Suppressor macrophage (primary cell): ENCODE measurements around the gene CREBBP.

ENCODE experiments used
- DNase-seq, 4 experiments: peaks; one replicate each; pipeline ENCODE4 v3.0.0-alpha.2; 2020 to 2022

CREBBP gene

DNA sequence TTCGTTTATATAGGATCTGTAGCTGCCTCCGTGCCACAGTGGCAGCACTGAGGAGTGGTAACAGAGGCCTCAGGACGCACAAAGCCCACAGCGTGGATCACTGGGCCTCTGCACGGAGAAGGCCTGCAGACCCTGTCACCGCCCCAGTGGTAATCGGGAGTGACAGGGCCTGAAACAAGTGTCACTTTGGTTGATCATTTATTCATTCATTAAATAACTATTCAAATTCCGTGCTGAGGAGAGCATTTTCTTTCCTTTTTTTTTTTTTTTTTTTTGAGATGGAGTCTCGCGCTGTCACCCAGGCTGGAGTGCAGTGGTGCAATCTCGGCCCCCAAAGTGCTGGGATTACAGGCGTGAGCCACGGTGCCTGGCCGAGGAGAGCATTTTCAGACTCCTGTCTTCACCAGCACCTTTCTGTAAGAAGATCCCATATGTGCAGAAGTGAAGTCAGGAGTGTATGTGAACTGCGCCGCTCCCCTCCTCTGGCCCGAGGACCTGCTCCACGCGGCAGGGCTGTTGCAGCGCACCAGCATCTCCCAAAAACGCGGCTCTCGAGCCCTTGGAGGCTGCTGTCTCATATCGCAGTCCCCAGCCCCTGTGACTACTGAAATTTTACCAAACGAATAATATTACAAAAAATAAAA lies 118.3 kb downstream of the CREBBP start:
- DNase-seq = no peak

DNA sequence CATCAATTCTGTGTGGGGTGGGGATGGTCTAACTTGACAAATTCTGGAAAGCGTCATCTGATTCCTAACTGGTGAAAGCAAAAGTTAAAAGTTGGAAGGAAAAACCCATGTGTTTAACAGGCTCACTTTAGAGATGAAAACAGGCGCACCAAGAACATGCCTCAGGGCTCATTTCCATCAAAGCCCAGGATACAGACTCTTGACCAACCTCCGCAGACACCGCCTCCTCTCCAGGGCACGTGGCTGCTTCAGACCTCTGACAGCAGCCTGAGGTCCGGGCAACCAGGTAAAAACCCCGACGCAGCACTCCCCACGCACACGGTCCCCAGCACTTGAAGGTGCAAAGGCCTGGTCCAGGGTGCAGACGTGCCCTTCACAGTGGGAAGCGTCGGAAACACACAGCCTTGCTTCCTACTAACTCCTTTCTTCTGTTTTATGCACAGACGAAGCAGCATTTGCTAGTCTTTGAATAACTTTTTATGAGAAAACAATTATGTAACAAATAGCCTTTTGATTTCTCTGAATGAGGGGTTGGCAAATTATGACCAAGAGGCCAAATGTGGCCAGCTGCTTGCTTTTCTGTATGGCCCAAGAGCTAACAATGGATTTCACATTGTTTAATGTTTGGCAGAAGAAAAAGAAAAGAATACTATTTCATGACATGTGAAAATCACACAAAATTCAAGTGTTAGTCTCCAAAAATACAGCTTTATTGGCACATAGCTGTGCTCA lies 119.0 kb downstream of the CREBBP start:
- DNase-seq = no peak

DNA sequence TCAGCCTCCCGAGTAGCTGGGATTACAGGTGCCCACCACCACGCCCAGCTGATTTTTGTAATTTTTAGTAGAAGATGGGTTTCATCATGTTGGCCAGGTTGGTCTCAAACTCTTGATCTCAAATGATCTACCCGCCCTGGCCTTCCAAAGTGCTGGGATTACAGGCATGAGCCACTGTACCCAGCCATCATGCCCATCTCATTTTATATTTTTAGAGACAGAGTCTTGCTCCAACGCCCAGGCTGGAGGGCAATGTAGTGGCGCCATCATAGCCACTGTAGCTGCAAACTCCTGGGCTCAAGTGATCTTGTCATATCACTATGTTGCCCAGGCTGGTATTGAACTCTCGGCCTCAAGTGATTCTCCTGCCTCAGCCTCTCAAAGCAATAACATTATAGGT lies 120.0 kb downstream of the CREBBP start:
- DNase-seq = no peak

DNA sequence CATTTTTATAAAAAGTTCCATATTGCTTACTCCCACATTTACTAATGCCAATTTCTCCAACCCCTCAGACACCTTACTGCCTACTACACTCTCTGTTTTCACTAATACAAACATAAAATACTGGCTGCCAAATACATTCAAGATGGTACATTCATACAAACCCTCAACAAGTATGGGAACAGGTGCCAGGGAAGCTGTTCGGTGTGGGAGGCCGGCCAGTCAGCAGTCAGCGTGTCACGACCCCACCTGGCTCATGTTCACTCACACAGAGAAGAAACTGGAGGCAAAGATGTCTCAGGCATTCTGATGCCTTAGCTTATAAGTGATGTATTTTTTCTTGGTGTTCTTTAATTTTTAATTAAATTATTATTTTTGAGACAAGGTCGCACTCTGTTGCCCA lies 120.8 kb downstream of the CREBBP start:
- no peak for DNase-seq

DNA sequence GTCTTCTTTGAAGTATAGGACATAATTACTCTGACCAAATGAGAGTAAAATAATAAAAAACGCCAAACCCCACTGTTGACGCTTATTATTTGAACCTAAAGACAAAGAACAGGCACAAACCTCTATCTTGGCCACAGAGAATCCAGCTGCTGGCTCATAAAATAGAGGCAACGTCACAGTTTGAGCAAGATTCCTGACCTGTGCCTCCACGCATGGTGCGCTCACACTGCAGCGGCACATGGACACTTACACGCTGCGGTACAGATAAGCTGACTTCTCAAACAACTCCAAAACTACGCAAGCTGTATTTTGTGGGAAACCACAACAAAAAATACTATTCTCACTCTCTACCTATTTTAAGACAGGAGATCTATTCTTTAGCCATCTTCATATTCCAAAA lies 124.4 kb downstream of the CREBBP start:
- DNase-seq = no peak

DNA sequence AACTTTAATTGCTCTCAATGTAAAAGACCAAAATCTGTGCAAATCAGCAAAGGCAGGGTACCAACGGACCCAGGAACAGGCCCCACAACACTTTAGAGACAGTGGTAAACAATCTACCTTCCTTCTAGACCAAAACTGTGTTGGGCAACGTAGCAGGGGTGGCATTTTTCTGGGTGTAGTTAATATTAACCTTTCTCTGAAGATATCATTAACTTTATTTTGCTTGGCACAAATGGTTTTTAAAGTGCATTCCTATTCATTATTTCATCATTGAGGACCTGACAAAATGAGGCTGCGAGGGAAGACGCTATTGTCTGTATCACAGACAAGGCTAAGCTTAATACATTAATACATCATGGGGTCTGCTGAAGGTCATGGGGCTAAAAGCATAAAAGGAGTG lies 125.3 kb downstream of the CREBBP start:
- no peak for DNase-seq

DNA sequence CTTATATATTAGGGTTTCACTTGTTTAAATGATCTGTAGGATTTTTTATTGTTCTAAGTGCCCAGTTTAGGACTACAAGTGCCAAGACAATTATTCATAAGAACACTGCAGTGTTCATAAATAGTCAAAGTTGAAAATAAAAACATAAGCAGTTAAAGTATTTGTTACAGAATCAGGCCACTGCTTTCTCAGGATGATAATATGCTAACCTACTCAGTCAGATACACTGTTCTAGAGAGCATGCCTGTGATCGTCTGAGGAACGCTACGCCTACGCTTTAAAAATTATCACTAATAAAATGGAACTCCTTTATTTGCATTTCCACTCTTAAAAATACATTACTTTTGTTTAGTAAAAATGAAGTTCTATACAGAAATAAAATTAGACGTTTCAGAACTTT lies 125.7 kb downstream of the CREBBP start:
- DNase-seq = no peak

DNA sequence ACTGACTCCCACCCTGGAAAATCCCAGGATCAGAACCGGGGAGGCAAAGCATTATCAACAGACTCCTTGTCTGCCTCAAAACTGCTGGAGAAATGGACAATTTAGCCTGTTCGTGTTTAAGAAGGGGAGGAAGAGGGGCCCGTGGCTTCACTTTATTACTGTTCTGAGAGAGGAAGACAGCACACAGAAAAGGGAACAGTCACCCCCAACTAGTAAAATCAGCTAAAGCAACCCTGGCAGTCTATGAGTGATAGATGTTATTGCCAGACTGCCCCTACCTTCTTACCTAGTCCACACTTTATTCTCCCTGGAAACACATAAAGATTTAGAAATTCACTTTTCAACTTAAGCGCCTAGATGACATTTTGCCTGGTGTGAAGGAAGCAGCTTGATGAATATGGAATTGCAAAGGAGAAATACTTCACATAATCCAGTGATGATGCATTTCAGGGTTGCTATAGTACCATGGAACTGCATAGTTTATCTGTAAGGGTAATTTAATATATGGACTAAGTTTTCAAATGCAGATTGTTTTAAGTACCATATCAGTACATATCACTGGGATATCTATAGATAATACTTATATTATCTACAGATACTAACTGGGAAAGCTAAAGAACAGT lies 126.3 kb downstream of the CREBBP start:
- DNase-seq = no peak

DNA sequence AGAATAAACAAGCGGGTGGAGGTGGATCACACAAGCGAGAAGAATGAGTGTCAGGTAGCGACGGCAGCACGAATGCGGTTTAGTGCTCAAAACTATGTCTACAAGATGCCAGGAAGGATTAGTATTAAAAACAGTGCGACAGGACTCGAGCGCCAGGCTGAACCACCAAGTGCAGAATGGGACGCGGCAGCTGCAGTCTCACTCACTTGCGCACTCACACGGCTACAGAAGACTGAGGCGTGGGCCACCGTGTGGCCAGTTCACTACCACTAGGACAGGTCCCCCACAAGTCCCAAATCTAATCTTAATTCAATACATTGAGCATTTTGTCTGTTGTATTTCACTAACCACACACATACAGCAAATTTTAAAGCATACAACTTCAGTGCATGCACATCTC lies 127.5 kb downstream of the CREBBP start:
- no peak for DNase-seq

DNA sequence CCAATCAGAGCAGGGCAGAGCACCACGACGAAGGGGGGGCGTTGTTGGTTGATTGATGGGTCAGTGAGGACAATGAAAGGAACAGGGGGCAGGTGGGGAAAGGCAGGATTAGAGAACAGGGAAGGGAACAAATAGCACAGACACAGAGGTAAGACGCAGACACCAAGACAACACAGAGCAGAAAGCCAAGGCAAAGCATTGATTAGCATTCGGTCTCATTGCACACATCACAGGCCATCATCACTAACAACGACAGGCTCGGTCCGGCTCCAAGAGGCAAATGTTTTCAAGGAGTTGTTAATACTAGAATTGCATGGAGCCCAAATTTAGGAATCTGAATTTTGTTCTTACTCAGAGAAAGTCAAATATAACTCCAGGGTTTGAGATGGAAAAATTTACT lies 128.6 kb downstream of the CREBBP start:
- no peak for DNase-seq

DNA sequence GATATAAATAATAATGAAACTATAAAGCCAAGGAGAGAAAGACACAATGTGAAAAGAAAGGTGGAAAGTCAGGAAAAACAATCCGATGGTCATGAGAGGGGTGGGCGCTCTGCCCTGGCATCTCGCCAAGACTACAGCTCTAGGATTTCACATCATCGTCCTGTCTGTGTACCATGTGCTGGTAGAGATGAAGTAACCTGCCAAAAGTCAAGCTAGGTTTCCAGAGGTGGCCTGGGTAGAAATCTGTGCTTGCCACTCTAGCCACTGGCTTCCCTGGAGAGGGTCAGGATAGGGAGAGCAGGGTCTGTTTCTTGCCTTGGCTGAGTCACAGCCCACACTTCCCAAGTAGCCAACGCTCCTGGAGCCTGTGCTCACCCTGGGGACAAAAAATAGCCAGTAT lies 132.2 kb downstream of the CREBBP start:
- DNase-seq = no peak

DNA sequence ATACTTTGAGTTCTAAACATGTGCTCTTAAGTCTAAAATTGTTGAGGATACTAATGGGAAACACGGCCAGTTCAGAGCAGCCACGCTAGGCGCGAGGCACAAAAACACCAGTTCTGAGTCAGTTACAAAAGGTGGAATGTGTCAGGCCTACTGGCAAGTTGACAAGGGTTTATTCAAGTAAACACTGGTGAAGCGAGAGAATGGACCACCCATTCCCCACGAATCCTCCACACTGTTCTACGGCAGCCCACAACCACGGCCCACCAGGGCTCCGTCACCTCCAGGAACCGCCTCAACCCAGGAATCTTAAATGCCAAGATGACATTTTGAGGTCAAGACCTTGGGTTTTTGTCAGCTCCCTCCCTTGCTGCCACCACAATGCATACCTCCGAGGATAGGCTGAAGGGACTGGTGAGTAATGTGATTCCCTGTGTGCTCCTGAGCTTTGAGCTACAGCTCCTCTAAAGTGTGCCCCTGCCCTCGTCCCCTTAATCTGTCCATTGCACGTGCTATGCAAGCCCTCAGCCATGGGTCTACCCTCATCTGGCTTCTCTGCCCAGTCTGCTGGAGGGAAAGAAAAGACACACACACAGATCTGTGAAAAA lies 134.7 kb downstream of the CREBBP start:
- no peak for DNase-seq

DNA sequence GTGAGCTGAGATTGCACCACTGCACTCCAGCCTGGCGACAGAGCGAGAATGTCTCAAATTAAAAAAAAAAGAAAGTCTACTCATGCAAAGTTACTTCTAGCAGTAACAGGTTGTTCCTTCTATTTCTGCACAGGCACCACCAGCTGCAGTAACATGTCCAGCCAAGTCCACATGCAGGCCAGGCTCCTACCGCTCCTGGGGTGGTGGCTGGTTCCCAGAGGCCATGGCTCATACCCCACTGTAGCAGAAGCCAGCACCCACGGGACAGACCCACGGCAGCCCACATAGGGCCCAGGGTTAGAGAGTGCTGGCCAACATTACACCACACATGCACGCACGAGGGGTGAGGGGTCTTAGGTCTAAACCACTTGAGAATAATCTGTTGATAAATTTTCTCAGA lies 136.5 kb downstream of the CREBBP start:
- DNase-seq = no peak

DNA sequence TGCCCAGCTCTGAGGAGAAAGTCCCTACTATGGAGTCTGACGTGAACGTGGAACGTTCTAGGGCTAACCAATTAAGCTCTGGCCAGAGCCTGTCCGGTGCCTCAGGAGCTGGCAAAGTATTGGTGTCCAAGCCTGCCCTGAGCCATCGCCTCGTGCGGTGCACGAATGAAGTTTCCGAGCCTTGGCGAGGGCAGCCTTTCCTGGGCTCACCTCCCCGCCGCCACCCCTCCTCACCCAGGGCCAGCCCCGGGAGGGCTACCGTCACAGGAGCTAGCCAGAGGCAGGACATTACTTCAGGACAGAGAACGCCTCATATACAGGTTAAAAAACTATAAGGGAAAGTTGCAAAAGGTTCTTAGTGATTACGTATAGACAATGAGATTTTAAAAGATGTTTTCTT lies 139.6 kb downstream of the CREBBP start:
- DNase-seq = no peak

DNA sequence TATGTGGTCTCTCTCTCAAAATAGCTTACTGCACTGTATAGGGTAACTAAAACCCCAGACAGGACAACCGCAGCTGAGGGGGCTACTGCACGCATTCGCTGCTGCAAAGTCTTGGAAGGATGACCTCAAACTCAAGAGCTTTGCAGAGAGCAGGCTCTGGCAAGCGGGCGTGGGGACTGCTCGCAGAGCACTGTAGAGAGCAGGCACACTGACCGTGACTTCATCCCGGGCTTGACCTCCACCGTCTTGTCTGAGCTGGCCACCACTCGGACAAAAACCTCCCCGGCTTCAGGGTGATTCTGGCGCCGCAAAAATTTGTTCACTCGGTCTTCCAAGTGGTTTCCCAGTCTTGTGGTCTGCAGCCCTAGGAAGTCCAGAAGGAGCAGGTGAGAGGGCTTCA lies 140.3 kb downstream of the CREBBP start:
- DNase-seq = no peak

DNA sequence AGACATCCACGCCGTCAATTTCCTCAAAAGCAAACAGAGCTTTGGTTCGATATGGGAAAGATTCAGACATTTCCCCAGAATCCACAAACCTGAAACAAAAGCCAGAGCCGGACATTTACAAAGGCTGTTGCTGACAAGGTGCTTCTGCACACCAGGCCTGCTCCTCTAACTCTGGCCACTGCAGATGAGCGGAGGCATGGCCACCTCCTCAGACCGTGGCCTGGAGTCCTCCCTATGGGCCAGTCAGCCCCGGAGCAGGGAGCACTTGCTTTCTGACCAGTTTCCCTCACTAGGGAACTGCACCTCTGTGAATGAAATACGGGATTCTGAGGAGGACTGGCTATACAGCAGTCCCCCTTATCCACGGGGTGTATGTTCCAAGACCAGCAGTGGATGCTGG lies 140.9 kb downstream of the CREBBP start:
- no peak for DNase-seq

DNA sequence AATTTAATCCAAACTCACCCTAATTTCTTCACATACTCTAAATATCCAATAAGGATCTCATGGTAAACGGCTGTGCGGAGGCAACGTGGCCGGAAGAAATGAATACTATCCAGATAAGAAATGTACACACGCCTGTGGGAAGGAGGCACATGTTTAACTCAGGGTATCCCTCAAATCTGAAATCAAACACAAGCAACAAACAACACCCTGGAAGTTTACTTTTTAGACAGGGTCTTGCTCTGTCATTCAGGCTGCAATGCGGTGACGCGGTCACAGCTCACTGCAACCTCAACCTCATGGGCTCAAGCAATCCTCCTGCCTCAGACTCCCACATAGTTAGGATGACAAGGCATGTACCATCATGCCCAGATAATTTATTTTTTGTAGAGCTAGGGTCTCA lies 142.0 kb downstream of the CREBBP start:
- no peak for DNase-seq

DNA sequence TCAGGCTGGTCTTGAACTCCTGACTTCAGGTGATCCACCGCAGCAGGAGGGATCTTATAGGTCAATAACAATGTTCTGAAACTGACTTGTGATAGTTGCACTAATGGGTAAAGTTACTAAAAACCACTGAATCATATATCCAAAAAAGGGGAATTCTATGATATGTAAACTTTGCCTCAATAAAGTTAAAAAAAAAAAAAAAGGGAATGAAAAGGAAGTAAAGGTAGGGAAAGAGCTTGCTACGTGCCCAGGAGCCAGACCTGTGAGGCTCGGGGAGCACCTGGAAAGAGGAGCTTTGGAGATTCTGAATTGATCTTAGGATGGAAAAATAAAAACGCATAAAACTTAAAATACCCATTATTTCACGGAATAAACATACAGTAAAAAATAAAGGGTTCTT lies 142.4 kb downstream of the CREBBP start:
- no peak for DNase-seq

DNA sequence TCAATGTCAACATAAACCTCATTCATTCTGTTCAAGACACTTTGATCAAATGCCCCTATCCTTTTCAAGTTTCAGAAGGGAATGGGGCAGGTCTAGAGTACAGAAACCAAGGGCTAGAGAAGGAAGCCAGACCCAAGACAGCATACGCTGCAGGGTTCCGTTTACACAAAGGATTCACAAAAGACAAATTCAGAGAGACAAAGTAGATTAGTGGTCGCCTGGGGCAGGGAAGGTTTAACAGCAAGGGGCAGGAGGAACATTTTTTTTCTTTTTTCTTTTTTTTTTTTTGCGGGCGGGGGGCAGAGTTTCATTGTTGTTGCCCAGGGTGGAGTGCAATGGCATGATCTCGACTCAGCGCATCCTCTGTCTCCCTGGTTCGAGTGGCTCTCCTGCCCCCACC lies 143.3 kb downstream of the CREBBP start:
- DNase-seq = no peak

DNA sequence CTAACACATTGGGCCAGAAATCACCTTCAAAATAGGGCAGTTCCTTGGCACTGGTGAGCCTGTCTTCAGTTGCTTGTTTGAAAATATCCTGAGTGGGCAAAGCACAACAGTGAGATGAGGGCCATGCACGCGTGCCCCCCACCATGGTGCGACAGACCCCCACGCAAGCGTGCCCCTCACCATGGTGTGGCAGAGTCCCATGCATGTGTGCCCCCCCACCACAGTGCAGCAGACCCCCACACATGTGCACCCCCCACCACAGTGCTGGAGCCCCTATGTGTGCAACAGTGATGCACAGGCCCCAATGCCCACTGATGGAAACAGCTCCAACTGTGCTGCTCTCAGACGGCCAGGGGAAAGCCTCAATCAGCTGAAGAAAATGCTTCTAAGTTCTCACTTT lies 144.4 kb downstream of the CREBBP start:
- no peak for DNase-seq

DNA sequence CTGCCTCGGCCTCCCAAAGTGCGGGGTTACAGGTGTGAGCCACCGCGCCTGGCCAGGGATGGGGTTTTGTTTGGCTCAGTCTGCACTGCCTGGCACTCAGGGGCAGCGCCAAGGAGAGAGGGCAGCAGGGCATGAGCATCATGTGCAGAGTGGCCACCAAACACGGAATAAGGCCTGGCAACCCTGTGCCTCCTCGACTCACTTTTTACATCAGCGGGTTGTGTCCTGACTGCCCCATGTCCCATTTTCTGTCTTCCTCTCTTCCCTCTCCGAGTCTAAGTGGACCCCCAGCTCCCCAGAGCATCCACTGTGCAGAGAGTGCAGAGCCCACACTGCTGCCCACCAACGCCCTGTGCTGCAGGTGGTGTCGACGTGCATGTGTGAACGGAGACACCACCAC lies 145.0 kb downstream of the CREBBP start:
- no peak for DNase-seq

DNA sequence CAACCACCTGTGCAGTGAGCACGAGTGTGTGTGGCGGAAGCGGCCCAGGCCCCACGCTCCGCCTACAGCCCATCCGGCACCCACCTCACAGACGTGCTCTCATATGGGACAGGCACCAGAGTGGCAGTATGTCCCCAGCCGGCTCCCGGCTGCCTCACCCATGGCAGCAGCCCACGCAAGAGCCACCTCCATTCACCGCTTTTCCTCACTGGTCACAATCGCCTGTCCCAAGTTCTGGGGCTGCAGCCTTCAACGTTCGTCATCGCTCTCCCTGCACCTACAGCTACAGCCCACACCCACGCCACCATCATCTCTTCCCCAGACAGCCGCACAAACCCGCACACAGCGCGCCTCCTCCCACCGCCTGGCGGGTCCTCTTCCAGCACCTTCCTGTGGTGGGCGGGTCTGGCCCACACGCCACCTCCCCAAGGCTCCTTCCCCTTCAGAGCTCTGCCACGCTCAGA lies 145.7 kb downstream of the CREBBP start:
- no peak for DNase-seq

DNA sequence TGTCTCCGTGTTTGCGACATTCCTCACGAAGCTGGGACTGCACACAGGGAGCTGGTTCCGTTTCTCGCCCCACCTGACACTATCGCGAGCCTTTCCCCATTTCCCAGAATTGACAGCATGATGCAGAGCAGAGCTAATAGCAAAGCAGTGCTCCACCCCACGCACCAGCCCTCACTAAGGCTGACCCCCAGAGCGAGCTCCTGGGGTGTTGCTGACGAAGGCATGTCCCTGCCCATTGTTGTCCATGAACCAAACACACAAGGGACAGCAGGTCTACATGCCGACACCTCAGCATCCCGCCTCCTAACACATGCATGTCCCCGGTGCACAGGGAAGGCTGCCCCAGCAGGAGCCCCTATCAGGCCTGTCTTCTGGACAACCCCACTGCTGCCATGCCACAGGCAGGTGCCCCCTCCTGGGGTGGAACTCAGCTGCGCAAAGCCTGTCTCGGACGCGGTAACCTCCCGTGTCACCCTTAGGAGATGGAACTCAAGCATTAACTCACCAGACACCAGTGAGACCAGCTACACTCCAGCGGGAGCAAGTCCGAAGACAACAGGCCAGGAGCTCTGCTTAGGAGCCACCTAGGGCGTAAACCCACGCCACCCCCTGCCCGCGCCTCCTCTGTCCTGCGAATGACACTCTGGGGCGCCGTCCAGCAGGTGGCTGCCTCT lies 146.3 kb downstream of the CREBBP start:
- DNase-seq = no peak
